ENCODE data around the gene ZFAND2B.
"Not testable (repeated sequence)": the region's sequence is repeated elsewhere in the genome, so short reads cannot be mapped to it uniquely, and the experiment has no call there.

ZFAND2B gene

GRCh38 chr2:219186754-219187456, 19.7 kb upstream of the ZFAND2B start:
- no peak for TF ChIP-seq CTCF (IDR thresholded peaks at IDR 0.05; ENCODE audit: low read depth, low read length)
- DNase-seq (ENCODE audit: low read depth in 2 of 2), result no peak
- no peak overlapping the region for H3K4me3 ChIP-seq (replicated peaks in 1 of 2; ENCODE audit: low read depth in 2 of 2, low read length in 2 of 2)

- TF ChIP-seq CTCF (IDR thresholded peaks at IDR 0.05; ENCODE audit: low read depth, low read length), result no peak
- DNase-seq (ENCODE audit: low read depth in 2 of 2), result no peak
- no peak overlapping the region for H3K4me3 ChIP-seq (replicated peaks in 1 of 2; ENCODE audit: low read depth in 2 of 2, low read length in 2 of 2)
Observed at GRCh38 chr2:219197388-219197787, 9.2 kb upstream of the ZFAND2B start.

GRCh38 chr2:219198974-219199373, 7.6 kb upstream of the ZFAND2B start:
- TF ChIP-seq CTCF (IDR thresholded peaks at IDR 0.05; ENCODE audit: low read depth, low read length), result no peak
- no peak overlapping the region for H3K4me3 ChIP-seq (replicated peaks in 1 of 2; ENCODE audit: low read depth in 2 of 2, low read length in 2 of 2)
- no peak for DNase-seq (ENCODE audit: low read depth in 2 of 2)

GRCh38 chr2:219199470-219200211, 6.9 kb upstream of the ZFAND2B start:
- no peak for DNase-seq (ENCODE audit: low read depth in 2 of 2)
- TF ChIP-seq CTCF (IDR thresholded peaks at IDR 0.05; ENCODE audit: low read depth, low read length), result no peak
- no peak overlapping the region for H3K4me3 ChIP-seq (replicated peaks in 1 of 2; ENCODE audit: low read depth in 2 of 2, low read length in 2 of 2)

- not testable (repeated sequence) for H3K4me3 ChIP-seq (replicated peaks in 1 of 2; ENCODE audit: low read depth in 2 of 2, low read length in 2 of 2)
Observed at GRCh38 chr2:219200502-219201326, 5.9 kb upstream of the ZFAND2B start.

GRCh38 chr2:219201331-219201730, 5.3 kb upstream of the ZFAND2B start:
- DNase-seq (ENCODE audit: low read depth in 2 of 2); H3K4me3 ChIP-seq (replicated peaks in 1 of 2; ENCODE audit: low read depth in 2 of 2, low read length in 2 of 2): not testable (repeated sequence)

More at GRCh38 chr2:219200502-219201326, 5.9 kb upstream of the ZFAND2B start:
- DNase-seq (ENCODE audit: low read depth in 2 of 2), result not testable (repeated sequence)

- no peak overlapping the region for H3K4me3 ChIP-seq (replicated peaks in 1 of 2; ENCODE audit: low read depth in 2 of 2, low read length in 2 of 2)
- no peak for DNase-seq (ENCODE audit: low read depth in 2 of 2)
- TF ChIP-seq CTCF (IDR thresholded peaks at IDR 0.05; ENCODE audit: low read depth, low read length), result no peak
Observed at GRCh38 chr2:219204425-219205164, 2.0 kb upstream of the ZFAND2B start.
